K562 (cell line): ENCODE data around the gene E2F3. TPM values are rescaled to one million over a fixed set of nuclear protein-coding genes. Genes with fewer than 3 reads are reported as not detected.

Experiments used
- PCBP2 ChIP-seq: fragments of 200-400 bp; formaldehyde crosslinking; IDR thresholded peaks from 2 replicates; pipeline ENCODE4 v1.6.1; 2018; ENCODE audit warnings: low read length, low read depth, mild to moderate bottlenecking, moderate library complexity; ENCODE audit not compliant: poor library complexity, severe bottlenecking
- PHF8 ChIP-seq: fragments of 200-600 bp; sonication (generic); IDR thresholded peaks from 2 replicates; pipeline ENCODE4 v1.6.1; 2012; ENCODE audit warnings: mixed run types, mild to moderate bottlenecking, inconsistent platforms, low read length, moderate library complexity, borderline replicate concordance
- polyA plus RNA-seq, 8 experiments: library from polyadenylated mRNA; depleted of rRNA in 4 of 8; stranded (reverse) in 5 of 8; unstranded in 3 of 8; fragments of >200 nt; fragmentation: Nextera tagmentation in 2 of 8; fragmentation: Illumina TruSeq in 1 of 8; extraction: Ambion mirVana in 2 of 8; extraction: Trizol in 1 of 8; gene quantifications; 2 replicates each; pipeline versions ENCODE4 v1.2.1 to v1.2.3, GENCODE V29; 2011 to 2014; ENCODE audit warnings: inconsistent platforms in 1 of 8, missing spikeins in 1 of 8
- total RNA-seq, 7 experiments: library from RNA; depleted of rRNA in 6 of 7; stranded (reverse); fragments of >200 nt in 6 of 7; fragmentation: Illumina TruSeq in 2 of 7; extraction: Trizol in 2 of 7; gene quantifications; 2 replicates each; pipeline versions ENCODE4 v1.2.1 to v1.2.3, GENCODE V29; 2011 to 2021; ENCODE audit warnings: low replicate concordance in 1 of 7
- TF ChIP-seq, protein P1 (sequence below): fragments of 200-600 bp; sonication (generic); IDR thresholded peaks from one replicate; pipeline ENCODE4 v1.6.1; 2012; ENCODE audit warnings: mild to moderate bottlenecking, low read depth, low read length, inconsistent platforms

The E2F3 gene
- total and polyA plus RNA-seq, 9 of the 15 experiments (the other 6 are each of a cell fraction or from before 2014, with no cell fraction given), result 11.1 to 44.7 (median 27.2) TPM

DNA sequence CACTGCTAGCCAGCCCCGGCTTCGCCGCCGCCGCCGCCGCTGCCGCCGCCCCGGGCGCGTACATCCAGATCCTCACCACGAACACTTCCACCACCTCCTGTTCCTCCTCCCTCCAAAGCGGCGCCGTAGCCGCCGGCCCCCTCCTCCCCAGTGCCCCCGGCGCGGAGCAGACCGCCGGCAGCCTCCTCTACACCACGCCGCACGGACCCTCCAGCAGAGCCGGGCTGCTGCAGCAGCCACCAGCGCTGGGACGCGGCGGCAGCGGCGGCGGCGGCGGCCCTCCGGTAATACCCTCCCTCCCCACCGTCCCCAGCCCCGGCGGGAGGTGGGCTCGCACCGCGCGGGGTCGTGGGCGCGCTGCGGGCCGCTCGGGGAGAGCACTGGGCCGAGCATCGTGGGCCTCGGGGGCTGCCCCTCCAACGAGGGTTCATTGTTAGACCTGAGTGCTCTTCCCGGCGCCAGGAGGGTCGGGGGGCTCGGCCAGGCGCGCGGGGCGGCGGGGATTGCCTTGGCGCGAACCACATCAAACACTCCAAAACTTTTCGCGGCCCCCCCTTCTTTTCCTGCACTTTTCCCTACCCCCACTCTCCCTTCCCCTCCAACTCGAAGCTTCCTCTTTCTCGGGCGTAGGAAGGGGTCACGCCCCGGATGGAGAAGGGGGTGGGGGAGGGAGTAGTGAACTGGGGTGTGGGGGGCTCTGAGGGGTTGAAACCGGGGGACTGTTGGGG lies 827 bp downstream of the E2F3 start (continued):
- TF ChIP-seq, protein P1, sequence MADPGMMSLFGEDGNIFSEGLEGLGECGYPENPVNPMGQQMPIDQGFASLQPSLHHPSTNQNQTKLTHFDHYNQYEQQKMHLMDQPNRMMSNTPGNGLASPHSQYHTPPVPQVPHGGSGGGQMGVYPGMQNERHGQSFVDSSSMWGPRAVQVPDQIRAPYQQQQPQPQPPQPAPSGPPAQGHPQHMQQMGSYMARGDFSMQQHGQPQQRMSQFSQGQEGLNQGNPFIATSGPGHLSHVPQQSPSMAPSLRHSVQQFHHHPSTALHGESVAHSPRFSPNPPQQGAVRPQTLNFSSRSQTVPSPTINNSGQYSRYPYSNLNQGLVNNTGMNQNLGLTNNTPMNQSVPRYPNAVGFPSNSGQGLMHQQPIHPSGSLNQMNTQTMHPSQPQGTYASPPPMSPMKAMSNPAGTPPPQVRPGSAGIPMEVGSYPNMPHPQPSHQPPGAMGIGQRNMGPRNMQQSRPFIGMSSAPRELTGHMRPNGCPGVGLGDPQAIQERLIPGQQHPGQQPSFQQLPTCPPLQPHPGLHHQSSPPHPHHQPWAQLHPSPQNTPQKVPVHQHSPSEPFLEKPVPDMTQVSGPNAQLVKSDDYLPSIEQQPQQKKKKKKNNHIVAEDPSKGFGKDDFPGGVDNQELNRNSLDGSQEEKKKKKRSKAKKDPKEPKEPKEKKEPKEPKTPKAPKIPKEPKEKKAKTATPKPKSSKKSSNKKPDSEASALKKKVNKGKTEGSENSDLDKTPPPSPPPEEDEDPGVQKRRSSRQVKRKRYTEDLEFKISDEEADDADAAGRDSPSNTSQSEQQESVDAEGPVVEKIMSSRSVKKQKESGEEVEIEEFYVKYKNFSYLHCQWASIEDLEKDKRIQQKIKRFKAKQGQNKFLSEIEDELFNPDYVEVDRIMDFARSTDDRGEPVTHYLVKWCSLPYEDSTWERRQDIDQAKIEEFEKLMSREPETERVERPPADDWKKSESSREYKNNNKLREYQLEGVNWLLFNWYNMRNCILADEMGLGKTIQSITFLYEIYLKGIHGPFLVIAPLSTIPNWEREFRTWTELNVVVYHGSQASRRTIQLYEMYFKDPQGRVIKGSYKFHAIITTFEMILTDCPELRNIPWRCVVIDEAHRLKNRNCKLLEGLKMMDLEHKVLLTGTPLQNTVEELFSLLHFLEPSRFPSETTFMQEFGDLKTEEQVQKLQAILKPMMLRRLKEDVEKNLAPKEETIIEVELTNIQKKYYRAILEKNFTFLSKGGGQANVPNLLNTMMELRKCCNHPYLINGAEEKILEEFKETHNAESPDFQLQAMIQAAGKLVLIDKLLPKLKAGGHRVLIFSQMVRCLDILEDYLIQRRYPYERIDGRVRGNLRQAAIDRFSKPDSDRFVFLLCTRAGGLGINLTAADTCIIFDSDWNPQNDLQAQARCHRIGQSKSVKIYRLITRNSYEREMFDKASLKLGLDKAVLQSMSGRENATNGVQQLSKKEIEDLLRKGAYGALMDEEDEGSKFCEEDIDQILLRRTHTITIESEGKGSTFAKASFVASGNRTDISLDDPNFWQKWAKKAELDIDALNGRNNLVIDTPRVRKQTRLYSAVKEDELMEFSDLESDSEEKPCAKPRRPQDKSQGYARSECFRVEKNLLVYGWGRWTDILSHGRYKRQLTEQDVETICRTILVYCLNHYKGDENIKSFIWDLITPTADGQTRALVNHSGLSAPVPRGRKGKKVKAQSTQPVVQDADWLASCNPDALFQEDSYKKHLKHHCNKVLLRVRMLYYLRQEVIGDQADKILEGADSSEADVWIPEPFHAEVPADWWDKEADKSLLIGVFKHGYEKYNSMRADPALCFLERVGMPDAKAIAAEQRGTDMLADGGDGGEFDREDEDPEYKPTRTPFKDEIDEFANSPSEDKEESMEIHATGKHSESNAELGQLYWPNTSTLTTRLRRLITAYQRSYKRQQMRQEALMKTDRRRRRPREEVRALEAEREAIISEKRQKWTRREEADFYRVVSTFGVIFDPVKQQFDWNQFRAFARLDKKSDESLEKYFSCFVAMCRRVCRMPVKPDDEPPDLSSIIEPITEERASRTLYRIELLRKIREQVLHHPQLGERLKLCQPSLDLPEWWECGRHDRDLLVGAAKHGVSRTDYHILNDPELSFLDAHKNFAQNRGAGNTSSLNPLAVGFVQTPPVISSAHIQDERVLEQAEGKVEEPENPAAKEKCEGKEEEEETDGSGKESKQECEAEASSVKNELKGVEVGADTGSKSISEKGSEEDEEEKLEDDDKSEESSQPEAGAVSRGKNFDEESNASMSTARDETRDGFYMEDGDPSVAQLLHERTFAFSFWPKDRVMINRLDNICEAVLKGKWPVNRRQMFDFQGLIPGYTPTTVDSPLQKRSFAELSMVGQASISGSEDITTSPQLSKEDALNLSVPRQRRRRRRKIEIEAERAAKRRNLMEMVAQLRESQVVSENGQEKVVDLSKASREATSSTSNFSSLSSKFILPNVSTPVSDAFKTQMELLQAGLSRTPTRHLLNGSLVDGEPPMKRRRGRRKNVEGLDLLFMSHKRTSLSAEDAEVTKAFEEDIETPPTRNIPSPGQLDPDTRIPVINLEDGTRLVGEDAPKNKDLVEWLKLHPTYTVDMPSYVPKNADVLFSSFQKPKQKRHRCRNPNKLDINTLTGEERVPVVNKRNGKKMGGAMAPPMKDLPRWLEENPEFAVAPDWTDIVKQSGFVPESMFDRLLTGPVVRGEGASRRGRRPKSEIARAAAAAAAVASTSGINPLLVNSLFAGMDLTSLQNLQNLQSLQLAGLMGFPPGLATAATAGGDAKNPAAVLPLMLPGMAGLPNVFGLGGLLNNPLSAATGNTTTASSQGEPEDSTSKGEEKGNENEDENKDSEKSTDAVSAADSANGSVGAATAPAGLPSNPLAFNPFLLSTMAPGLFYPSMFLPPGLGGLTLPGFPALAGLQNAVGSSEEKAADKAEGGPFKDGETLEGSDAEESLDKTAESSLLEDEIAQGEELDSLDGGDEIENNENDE, result no peak
- TF ChIP-seq PCBP2 (peak; percentile 96), PHF8 (peak; percentile 27; the same call in 1 of the 2 replicates)
- TF ChIP-seq, all 486 proteins: peak for 90
